Transverse colon (tissue), 4 donors: Measurements from ENCODE around the gene ZBTB12. TPM values are rescaled to one million over a fixed set of nuclear protein-coding genes. Genes with fewer than 3 reads are reported as not detected.
"Not testable (repeated sequence)": the region's sequence is repeated elsewhere in the genome, so short reads cannot be mapped to it uniquely, and the experiment has no call there.

Source experiments
- DNase-seq: peaks from one replicate; pipeline ENCODE4 v3.0.0-alpha.2; 2019
- H3K27ac ChIP-seq, 4 donors: fragments of 200-600 bp; sonication (generic); 2 replicates each; pipeline ENCODE4 v1.5.1; 2016 to 2018; ENCODE audit warnings: inconsistent platforms in 4 of 4
- H3K27me3 ChIP-seq: fragments of 200-600 bp; sonication (generic); 2 replicates; pipeline ENCODE4 v1.5.1; 2017; ENCODE audit warnings: inconsistent platforms
- H3K36me3 ChIP-seq, 4 donors: fragments of 200-600 bp; sonication (generic); 2 replicates each; pipeline ENCODE4 v1.5.1; 2017 to 2019; ENCODE audit warnings: inconsistent platforms in 4 of 4
- H3K4me1 ChIP-seq, 4 donors: fragments of 200-600 bp; sonication (generic); 2 replicates each; pipeline ENCODE4 v1.5.1; 2017 to 2020; ENCODE audit warnings: inconsistent platforms in 4 of 4
- H3K4me3 ChIP-seq, 4 donors: fragments of 200-600 bp; sonication (generic); 1 replicate in 1 of 4; 2 replicates in 3 of 4; pipeline versions ENCODE4 v1.5.1 to v1.6.1; 2017 to 2019; ENCODE audit warnings: inconsistent platforms in 4 of 4
- H3K9me3 ChIP-seq, 2 donors: fragments of 200-600 bp; sonication (generic); 2 replicates each; pipeline ENCODE4 v1.5.1; 2017 to 2019; ENCODE audit warnings: inconsistent platforms in 2 of 2
- CTCF ChIP-seq, 5 experiments: fragments of 200-600 bp in 3 of 5; fragments of 450-650 bp in 2 of 5; sonication (generic) in 3 of 5; IDR thresholded peaks; 1 replicate in 2 of 5; 2 replicates in 3 of 5; pipeline ENCODE4 v1.5.1; 2016 to 2017; ENCODE audit warnings: antibody characterized with exemption in 5 of 5, inconsistent platforms in 3 of 5, mild to moderate bottlenecking in 2 of 5, moderate library complexity in 1 of 5
- EP300 ChIP-seq: sonication (generic); formaldehyde crosslinking; IDR thresholded peaks from one replicate; pipeline ENCODE4 v1.6.1; 2017; ENCODE audit warnings: antibody characterized with exemption, low read depth
- POLR2A ChIP-seq: fragments of 450-650 bp; IDR thresholded peaks from one replicate; pipeline ENCODE4 v1.6.1; 2016; ENCODE audit warnings: antibody characterized with exemption, mild to moderate bottlenecking, moderate library complexity
- POLR2AphosphoS5 ChIP-seq, 3 donors: sonication (generic); formaldehyde crosslinking; IDR thresholded peaks; one replicate each; pipeline ENCODE4 v1.6.1; 2016; ENCODE audit warnings: antibody characterized with exemption in 3 of 3
- WGBS, 2 donors: methylation state at CpG; one replicate each; pipeline ENCODE4 v1.1.5; 2018; ENCODE audit warnings: low coverage in 1 of 2; 5-methylcytosine and 5-hydroxymethylcytosine counted together
- in situ Hi-C, 4 donors: fragments of 200-750 bp; cut with MboI; loops; one replicate each; pipeline versions ENCODE4 v1.15.0 to v1.15.1; 2017; ENCODE audit warnings: low sequenced_read_pairs in 3 of 4, low pct_ligation_motif_present in 1 of 4, low pct_unique_long_range_greater_than_20kb in 1 of 4
- intact Hi-C: fragments of 100-400 bp; cut with DNase I; formaldehyde crosslinking; loops from one replicate; pipeline ENCODE4 v1.15.1; 2023; ENCODE audit warnings: low total_unique reads
- total RNA-seq, 4 donors: library from RNA; depleted of rRNA; stranded (reverse); fragments of >200 nt; gene quantifications; one replicate each; pipeline ENCODE4 v1.1.0, GENCODE V29; 2016

Gene ZBTB12
- total RNA-seq, 4 donors from 2014 or later, result 0.14 to 1.3 (median 0.77) TPM

- H3K4me1 ChIP-seq, result peaks cover 7 to 16% (median 8%) of the 10 kb centered on the region in 4 donors
- peaks cover 0 to 15% (median 7%) of the 10 kb centered on the region in 4 donors for H3K36me3 ChIP-seq
- no peaks in the 10 kb centered on the region for H3K27me3 ChIP-seq
- no peak overlapping the region for H3K4me3 ChIP-seq
- 91 to 97% methylated on average over 8 of the region's 8 CpGs for WGBS, 2 donors
- H3K27ac ChIP-seq, result no peak overlapping the region
- intact Hi-C loops, result no loop called here
- in situ Hi-C loops, result no loop called here
- no peak for TF ChIP-seq EP300
- no peak for TF ChIP-seq POLR2A
- no peak for TF ChIP-seq CTCF (IDR thresholded peaks at IDR 0.05)
- no peak for TF ChIP-seq POLR2AphosphoS5 (IDR thresholded peaks at IDR 0.05)
- no peak for DNase-seq
- no peaks in the 10 kb centered on the region for H3K9me3 ChIP-seq
Observed at GRCh38 chr6:31858707-31859106, 43.2 kb downstream of the ZBTB12 start.

- peaks cover 0 to 15% (median 7%) of the 10 kb centered on the region in 4 donors for H3K36me3 ChIP-seq
- DNase-seq, intact Hi-C loops, H3K9me3 ChIP-seq, H3K27me3 ChIP-seq, H3K4me3 ChIP-seq, H3K4me1 ChIP-seq, in situ Hi-C loops, H3K27ac ChIP-seq: not testable (repeated sequence)
- 92 to 93% methylated on average over 4 to 8 of the region's 8 CpGs for WGBS, 2 donors
Observed at GRCh38 chr6:31857774-31858173, 44.1 kb downstream of the ZBTB12 start.

GRCh38 chr6:31851980-31852718 is 49.7 kb downstream of the ZBTB12 start:
- H3K4me3 ChIP-seq, H3K36me3 ChIP-seq, H3K9me3 ChIP-seq, H3K27me3 ChIP-seq, intact Hi-C loops, DNase-seq, in situ Hi-C loops, H3K27ac ChIP-seq, H3K4me1 ChIP-seq: not testable (repeated sequence)
- 93% methylated on average over 29 of the region's 35 CpGs; no CpG with 5 or more reads in 1 of the 2 donors for WGBS, 2 donors

GRCh38 chr6:31851485-31851832 is 50.4 kb downstream of the ZBTB12 start:
- intact Hi-C loops (no loop called here), in situ Hi-C loops (no loop called here)
- Histone ChIP-seq H3K9me3 (no peaks in the 10 kb centered on the region), H3K4me3 (no peak overlapping the region), H3K4me1 (peaks cover 0 to 4% (median 0%) of the 10 kb centered on the region in 4 donors), H3K27me3 (no peaks in the 10 kb centered on the region), H3K27ac (no peak overlapping the region), H3K36me3 (no peaks in the 10 kb centered on the region)
- TF ChIP-seq EP300 (no peak), POLR2AphosphoS5 (IDR thresholded peaks at IDR 0.05) (no peak), POLR2A (no peak), CTCF (IDR thresholded peaks at IDR 0.05) (no peak)
- DNase-seq, result no peak
- 35 to 58% methylated on average over 2 of the region's 2 CpGs for WGBS, 2 donors

GRCh38 chr6:31850765-31851484 is 51.0 kb downstream of the ZBTB12 start:
- no peaks in the 10 kb centered on the region for H3K27me3 ChIP-seq
- intact Hi-C loops, result no loop called here

More at GRCh38 chr6:31850765-31851484, 51.0 kb downstream of the ZBTB12 start:
- in situ Hi-C loops, result no loop called here
- TF ChIP-seq EP300 (no peak), POLR2A (no peak), CTCF (IDR thresholded peaks at IDR 0.05) (no peak), POLR2AphosphoS5 (IDR thresholded peaks at IDR 0.05) (no peak)
- Histone ChIP-seq H3K27ac (no peak overlapping the region), H3K9me3 (no peaks in the 10 kb centered on the region), H3K4me1 (peaks cover 0 to 4% (median 0%) of the 10 kb centered on the region in 4 donors), H3K36me3 (no peaks in the 10 kb centered on the region), H3K4me3 (no peak overlapping the region)
- no peak for DNase-seq
- WGBS, 2 donors, result 93 to 100% methylated on average over 2 of the region's 2 CpGs
